Keratinocyte (primary cell): ENCODE measurements around the gene SPATA33.

ENCODE experiments used
- EZH2 ChIP-seq: IDR thresholded peaks from one replicate; pipeline ENCODE4 v1.6.1; 2012; ENCODE audit warnings: inconsistent platforms, mild to moderate bottlenecking, low read length, moderate library complexity
- TF ChIP-seq, protein P1 (sequence below), 3 experiments: IDR thresholded peaks in 1 of 3; conservative IDR thresholded peaks in 1 of 3; optimal IDR thresholded peaks in 1 of 3; 2 replicates in 2 of 3; 3 replicates in 1 of 3; pipeline versions ENCODE3 to v1.5.1; 2011; ENCODE audit warnings: low read length in 3 of 3, mild to moderate bottlenecking in 3 of 3, moderate library complexity in 2 of 3, control low read depth in 1 of 3, inconsistent platforms in 1 of 3; ENCODE audit not compliant: insufficient read depth in 2 of 3; ENCODE audit errors: extremely low read depth in 1 of 3

DNA sequence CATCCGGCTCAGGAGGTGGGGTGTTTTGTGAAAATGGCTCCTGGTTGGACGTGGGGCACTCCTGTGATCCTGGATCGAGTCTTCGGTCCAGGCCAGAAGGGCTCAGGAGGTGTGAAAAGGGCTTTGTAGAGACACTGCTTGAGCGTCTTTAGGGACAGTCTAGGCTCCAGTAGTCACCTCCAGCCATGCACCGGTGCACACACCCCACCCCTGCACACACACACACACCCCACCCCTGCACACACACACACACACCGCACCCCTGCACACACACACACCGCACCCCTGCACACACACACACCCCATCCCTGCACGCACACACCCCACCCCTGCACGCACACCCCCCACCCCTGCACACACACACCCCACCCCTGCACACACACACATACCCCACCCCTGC lies 19.2 kb upstream of the SPATA33 start:
- TF ChIP-seq, protein P1, sequence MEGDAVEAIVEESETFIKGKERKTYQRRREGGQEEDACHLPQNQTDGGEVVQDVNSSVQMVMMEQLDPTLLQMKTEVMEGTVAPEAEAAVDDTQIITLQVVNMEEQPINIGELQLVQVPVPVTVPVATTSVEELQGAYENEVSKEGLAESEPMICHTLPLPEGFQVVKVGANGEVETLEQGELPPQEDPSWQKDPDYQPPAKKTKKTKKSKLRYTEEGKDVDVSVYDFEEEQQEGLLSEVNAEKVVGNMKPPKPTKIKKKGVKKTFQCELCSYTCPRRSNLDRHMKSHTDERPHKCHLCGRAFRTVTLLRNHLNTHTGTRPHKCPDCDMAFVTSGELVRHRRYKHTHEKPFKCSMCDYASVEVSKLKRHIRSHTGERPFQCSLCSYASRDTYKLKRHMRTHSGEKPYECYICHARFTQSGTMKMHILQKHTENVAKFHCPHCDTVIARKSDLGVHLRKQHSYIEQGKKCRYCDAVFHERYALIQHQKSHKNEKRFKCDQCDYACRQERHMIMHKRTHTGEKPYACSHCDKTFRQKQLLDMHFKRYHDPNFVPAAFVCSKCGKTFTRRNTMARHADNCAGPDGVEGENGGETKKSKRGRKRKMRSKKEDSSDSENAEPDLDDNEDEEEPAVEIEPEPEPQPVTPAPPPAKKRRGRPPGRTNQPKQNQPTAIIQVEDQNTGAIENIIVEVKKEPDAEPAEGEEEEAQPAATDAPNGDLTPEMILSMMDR (optimal IDR thresholded peaks at IDR 0.05 in 1 of 3, IDR thresholded peaks at IDR 0.05 in 1 of 3, conservative IDR thresholded peaks at IDR 0.05 in 1 of 3; ENCODE audit: extremely low read depth in 1 of 3, insufficient read depth in 2 of 3, low read length in 3 of 3) = no peak
- TF ChIP-seq EZH2 = no peak
